HEK293 (cell line): ENCODE results near the gene RFPL1.

Experiments used
- CTCF ChIA-PET: fragments of 350-600 bp; formaldehyde crosslinking; extraction: SDS; loops from one replicate; lab custom pipeline; 2021; ENCODE audit warnings: antibody characterized with exemption; lab: Yijun Ruan, JAX
- POLR2A ChIA-PET: fragments of 300-600 bp; formaldehyde crosslinking; extraction: SDS; loops from one replicate; lab custom pipeline; 2020; ENCODE audit warnings: antibody characterized with exemption, inconsistent platforms; lab: Yijun Ruan, JAX
- H3K27ac ChIP-seq: fragments of 200-500 bp; sonication (Bioruptor generic); 2 replicates; pipeline ENCODE4 v1.5.1; 2014; ENCODE audit warnings: low read depth, low read length, control low read depth, inconsistent platforms; ENCODE audit errors: extremely low read depth
- H3K36me3 ChIP-seq, 2 experiments: fragments of 200-500 bp in 1 of 2; sonication (Bioruptor generic) in 1 of 2; 1 replicate in 1 of 2; 2 replicates in 1 of 2; pipeline ENCODE4 v1.5.1; 2014 to 2017; ENCODE audit warnings: inconsistent platforms in 2 of 2, low read length in 2 of 2; ENCODE audit not compliant: control insufficient read depth in 2 of 2, insufficient read depth in 1 of 2
- H3K4me1 ChIP-seq: fragments of 200-500 bp; sonication (Bioruptor generic); 2 replicates; pipeline ENCODE4 v1.5.1; 2014; ENCODE audit warnings: mild to moderate bottlenecking, low read length, inconsistent platforms; ENCODE audit not compliant: control insufficient read depth, insufficient read depth
- H3K4me3 ChIP-seq: 2 replicates; pipeline ENCODE4 v1.5.1; 2011; ENCODE audit warnings: low read depth, mild to moderate bottlenecking, control low read depth, low read length, moderate library complexity
- H3K9me3 ChIP-seq: fragments of 200-500 bp; sonication (Bioruptor generic); 2 replicates; pipeline ENCODE4 v1.5.1; 2014; ENCODE audit warnings: low read depth, low read length, inconsistent platforms; ENCODE audit not compliant: control insufficient read depth, insufficient read depth
- GLI2 ChIP-seq: fragments of 450-650 bp; formaldehyde crosslinking; IDR thresholded peaks from 2 replicates; pipeline ENCODE4; 2017; ENCODE audit warnings: missing biosample characterization, missing genetic modification characterization, low read depth, borderline replicate concordance
- INSM2 ChIP-seq: fragments of 450-650 bp; formaldehyde crosslinking; IDR thresholded peaks from 2 replicates; pipeline ENCODE4 v1.5.1; 2016; ENCODE audit warnings: missing biosample characterization, missing genetic modification characterization
- OVOL3 ChIP-seq: fragments of 450-650 bp; formaldehyde crosslinking; IDR thresholded peaks from 2 replicates; pipeline ENCODE4 v1.5.1; 2016; ENCODE audit warnings: missing biosample characterization, missing genetic modification characterization
- REST ChIP-seq: fragments of 450-650 bp; formaldehyde crosslinking; IDR thresholded peaks from 2 replicates; pipeline ENCODE4 v1.5.1; 2016; ENCODE audit warnings: missing biosample characterization, missing genetic modification characterization
- SCRT2 ChIP-seq: fragments of 450-650 bp; formaldehyde crosslinking; IDR thresholded peaks from 2 replicates; pipeline ENCODE4 v1.5.1; 2016; ENCODE audit warnings: missing biosample characterization, missing genetic modification characterization
- SETDB1 ChIP-seq: IDR thresholded peaks from one replicate; pipeline ENCODE4 v1.6.1; 2017; ENCODE audit warnings: mild to moderate bottlenecking, low read length, moderate library complexity, mixed read lengths; ENCODE audit not compliant: insufficient read length
- SP3 ChIP-seq: fragments of 450-650 bp; formaldehyde crosslinking; IDR thresholded peaks from 2 replicates; pipeline ENCODE4 v1.5.1; 2016; ENCODE audit warnings: missing biosample characterization, missing genetic modification characterization
- ZBTB10 ChIP-seq: fragments of 450-650 bp; formaldehyde crosslinking; IDR thresholded peaks from 2 replicates; pipeline ENCODE4 v1.5.1; 2016; ENCODE audit warnings: missing biosample characterization, missing genetic modification characterization
- ZBTB48 ChIP-seq: fragments of 450-650 bp; formaldehyde crosslinking; IDR thresholded peaks from 2 replicates; pipeline ENCODE4 v1.5.1; 2016; ENCODE audit warnings: missing biosample characterization, missing genetic modification characterization
- ZFHX2 ChIP-seq: fragments of 450-650 bp; formaldehyde crosslinking; conservative IDR thresholded peaks from 2 replicates; pipeline ENCODE4 v1.5.1; 2016; ENCODE audit warnings: missing biosample characterization, missing genetic modification characterization
- ZNF311 ChIP-seq: fragments of 450-650 bp; formaldehyde crosslinking; IDR thresholded peaks from 2 replicates; pipeline ENCODE4 v1.5.1; 2017; ENCODE audit warnings: missing biosample characterization, missing genetic modification characterization, borderline replicate concordance
- ZNF350 ChIP-seq: fragments of 450-650 bp; formaldehyde crosslinking; IDR thresholded peaks from 2 replicates; pipeline ENCODE4 v1.5.0; 2017; ENCODE audit warnings: missing biosample characterization, mild to moderate bottlenecking, missing genetic modification characterization
- ZNF394 ChIP-seq: fragments of 450-650 bp; formaldehyde crosslinking; IDR thresholded peaks from 2 replicates; pipeline ENCODE4 v1.5.1; 2016; ENCODE audit warnings: missing biosample characterization, missing genetic modification characterization, mild to moderate bottlenecking, moderate library complexity, borderline replicate concordance
- ZNF501 ChIP-seq: fragments of 450-650 bp; formaldehyde crosslinking; IDR thresholded peaks from 2 replicates; pipeline ENCODE4 v1.5.1; 2016; ENCODE audit warnings: missing biosample characterization, missing genetic modification characterization
- ZNF521 ChIP-seq: fragments of 450-650 bp; formaldehyde crosslinking; IDR thresholded peaks from 2 replicates; pipeline ENCODE4 v1.5.1; 2017; ENCODE audit warnings: missing biosample characterization, mild to moderate bottlenecking, missing genetic modification characterization
- ZNF600 ChIP-seq: fragments of 450-650 bp; formaldehyde crosslinking; IDR thresholded peaks from 2 replicates; pipeline ENCODE4 v1.5.1; 2016; ENCODE audit warnings: missing biosample characterization, missing genetic modification characterization
- ZNF621 ChIP-seq: fragments of 450-650 bp; formaldehyde crosslinking; IDR thresholded peaks from 2 replicates; pipeline ENCODE4 v1.5.1; 2017; ENCODE audit warnings: missing biosample characterization, missing genetic modification characterization
- ZNF623 ChIP-seq: fragments of 450-650 bp; formaldehyde crosslinking; IDR thresholded peaks from 2 replicates; pipeline ENCODE4 v1.5.1; 2016; ENCODE audit warnings: missing biosample characterization, missing genetic modification characterization
- ZNF791 ChIP-seq: fragments of 450-650 bp; formaldehyde crosslinking; IDR thresholded peaks from 2 replicates; pipeline ENCODE4 v1.5.1; 2016; ENCODE audit warnings: missing biosample characterization, missing genetic modification characterization
- TF ChIP-seq, protein P1 (sequence below): fragments of 450-650 bp; formaldehyde crosslinking; IDR thresholded peaks from 2 replicates; pipeline ENCODE4 v1.5.1; 2017; ENCODE audit warnings: missing biosample characterization, missing genetic modification characterization

RFPL1 gene

DNA sequence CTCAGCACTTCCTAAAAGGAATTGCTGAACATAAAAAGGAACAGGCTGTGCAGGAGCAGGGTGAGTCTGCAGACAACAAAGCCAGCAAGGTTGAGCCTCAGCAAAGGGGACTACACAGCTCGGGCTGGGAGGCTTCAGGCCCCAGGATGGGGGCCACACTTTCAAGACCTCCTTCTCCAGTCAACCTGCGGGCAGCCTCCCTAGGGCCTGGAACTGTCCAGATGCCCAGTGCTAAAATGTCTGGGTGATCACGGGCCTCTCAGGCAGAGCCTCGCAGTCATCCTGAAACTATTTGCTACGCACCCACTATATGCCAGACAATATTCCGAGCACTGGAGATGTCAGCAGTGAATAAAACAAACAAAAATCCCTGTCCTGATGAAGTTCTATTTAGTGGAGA, 37.7 kb downstream of the RFPL1 start:
- CTCF ChIA-PET: interaction anchor here (0.6 kb wide), 2 partner anchors 82 to 950 kb away, joined by 3 read pairs; no protein-coding TSS in a partner anchor
- POLR2A ChIA-PET: no interaction called here

GRCh38 chr22:29477723-29478318, 39.4 kb downstream of the RFPL1 start:
- TF ChIP-seq ZNF600 (tag by site-specific recombination) (peak; percentile 48; the same call in 1 of the 2 replicates), ZNF501 (no peak)
- Histone ChIP-seq H3K9me3 (no peaks in the 10 kb centered on the region), H3K4me3 (no peak overlapping the region), H3K4me1 (no peaks in the 10 kb centered on the region), H3K27ac (no peak overlapping the region), H3K36me3 (no peaks in the 10 kb centered on the region)
- ChIA-PET CTCF (no interaction called here), POLR2A (no interaction called here)

More for the DNA sequence above, 37.7 kb downstream of the RFPL1 start:
- Histone ChIP-seq H3K4me1 (no peaks in the 10 kb centered on the region), H3K27ac (no peak overlapping the region), H3K4me3 (no peak overlapping the region), H3K36me3 (no peaks in the 10 kb centered on the region), H3K9me3 (no peaks in the 10 kb centered on the region)
- TF ChIP-seq ZNF350: no peak
- peak; percentile 72 for TF ChIP-seq REST (tag by site-specific recombination)

- H3K4me1 ChIP-seq: no peaks in the 10 kb centered on the region
- H3K27ac ChIP-seq: no peak overlapping the region
- H3K9me3 ChIP-seq: no peaks in the 10 kb centered on the region
- no peak overlapping the region for H3K4me3 ChIP-seq
- ChIA-PET CTCF (interaction anchor here (0.6 to 1.1 kb wide), 2 partner anchors 8 to 81 kb away, joined by 4 to 5 read pairs; no protein-coding TSS in a partner anchor), POLR2A (no interaction called here)
- H3K36me3 ChIP-seq: no peaks in the 10 kb centered on the region
- TF ChIP-seq ZNF623 (tag by site-specific recombination) (no peak), SP3 (tag by site-specific recombination) (no peak), ZNF394 (tag by site-specific recombination) (no peak), OVOL3 (tag by site-specific recombination) (no peak), ZNF311 (tag by site-specific recombination) (no peak), ZNF621 (tag by site-specific recombination) (no peak), ZNF521 (tag by site-specific recombination) (no peak), ZFHX2 (peak; percentile 38; the same call in 1 of the 2 replicates), INSM2 (tag by site-specific recombination) (no peak), GLI2 (tag by site-specific recombination) (no peak), ZNF791 (tag by site-specific recombination) (no peak), SCRT2 (tag by site-specific recombination) (no peak), SETDB1 (no peak), ZBTB48 (peak; percentile 70), ZBTB10 (tag by site-specific recombination) (peak; percentile 21; the same call in 1 of the 2 replicates)
- TF ChIP-seq, protein P1, sequence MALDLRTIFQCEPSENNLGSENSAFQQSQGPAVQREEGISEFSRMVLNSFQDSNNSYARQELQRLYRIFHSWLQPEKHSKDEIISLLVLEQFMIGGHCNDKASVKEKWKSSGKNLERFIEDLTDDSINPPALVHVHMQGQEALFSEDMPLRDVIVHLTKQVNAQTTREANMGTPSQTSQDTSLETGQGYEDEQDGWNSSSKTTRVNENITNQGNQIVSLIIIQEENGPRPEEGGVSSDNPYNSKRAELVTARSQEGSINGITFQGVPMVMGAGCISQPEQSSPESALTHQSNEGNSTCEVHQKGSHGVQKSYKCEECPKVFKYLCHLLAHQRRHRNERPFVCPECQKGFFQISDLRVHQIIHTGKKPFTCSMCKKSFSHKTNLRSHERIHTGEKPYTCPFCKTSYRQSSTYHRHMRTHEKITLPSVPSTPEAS (tag by site-specific recombination): no peak
Measured at GRCh38 chr22:29478326-29479276, 40.2 kb downstream of the RFPL1 start.
